Measurements from ENCODE around the gene IFIT3. TPM values are rescaled to one million over a fixed set of nuclear protein-coding genes. Genes with fewer than 3 reads are reported as not detected.

IFIT3 gene
- total and polyA plus RNA-seq, 9 of the 15 experiments (the other 6 are each of a cell fraction or from before 2014, with no cell fraction given): 0.23 to 2.2 (median 0.77) TPM

- TF ChIP-seq CHAMP1 (IDR thresholded peaks at IDR 0.05) (no peak), CSDE1 (IDR thresholded peaks at IDR 0.05) (no peak), ZNF263 (CRISPR knock-in tag; IDR thresholded peaks at IDR 0.05; ENCODE audit: borderline replicate concordance) (no peak), IRF2 (CRISPR knock-in tag; IDR thresholded peaks at IDR 0.05) (no peak), SMAD3 (CRISPR knock-in tag; conservative IDR thresholded peaks at IDR 0.05) (peak; percentile 91), DDX20 (tag; IDR thresholded peaks at IDR 0.05; ENCODE audit: low read depth) (peak; percentile 81), ZNF79 (CRISPR knock-in tag; IDR thresholded peaks at IDR 0.05; ENCODE audit: low read depth) (peak; percentile 87), ZNF76 (CRISPR knock-in tag; IDR thresholded peaks at IDR 0.05; ENCODE audit: borderline replicate concordance) (peak; percentile 77; the same call in 1 of the 2 replicates), CBX8 (IDR thresholded peaks at IDR 0.05; ENCODE audit: borderline replicate concordance, extremely low read depth, low read depth, low read length, poor library complexity, severe bottlenecking) (no peak), CXXC5 (CRISPR knock-in tag; IDR thresholded peaks at IDR 0.05) (peak; percentile 79), CCAR2 (IDR thresholded peaks at IDR 0.05; ENCODE audit: low read depth, low read length) (no peak), CEBPG (CRISPR knock-in tag; IDR thresholded peaks at IDR 0.05) (peak; percentile 60; the same call in 1 of the 2 replicates), CEBPG (tag; conservative IDR thresholded peaks at IDR 0.05 in 1 of 2, IDR thresholded peaks at IDR 0.05 in 1 of 2) (peak in 1 of 2 experiments; percentile 83; a peak in 2 of 4 replicates), ZNF592 (IDR thresholded peaks at IDR 0.05) (peak; percentile 96), FOXO4 (CRISPR knock-in tag; IDR thresholded peaks at IDR 0.05) (peak; percentile 78; the same call in 1 of the 2 replicates), ZNF212 (CRISPR knock-in tag; IDR thresholded peaks at IDR 0.05) (peak; percentile 83; the same call in 1 of the 2 replicates), ZNF512 (tag; IDR thresholded peaks at IDR 0.05) (no peak)
Observed at GRCh38 chr10:89355394-89355931, 27.7 kb downstream of the IFIT3 start (continued).

All from K562 (cell line).